ENCODE results near the gene ZNF607.
A peak's percentile ranks its signal among the peaks of the same experiment; 100 is the strongest.
"Not testable (repeated sequence)": the region's sequence is repeated elsewhere in the genome, so short reads cannot be mapped to it uniquely, and the experiment has no call there.

Gene ZNF607

DNA sequence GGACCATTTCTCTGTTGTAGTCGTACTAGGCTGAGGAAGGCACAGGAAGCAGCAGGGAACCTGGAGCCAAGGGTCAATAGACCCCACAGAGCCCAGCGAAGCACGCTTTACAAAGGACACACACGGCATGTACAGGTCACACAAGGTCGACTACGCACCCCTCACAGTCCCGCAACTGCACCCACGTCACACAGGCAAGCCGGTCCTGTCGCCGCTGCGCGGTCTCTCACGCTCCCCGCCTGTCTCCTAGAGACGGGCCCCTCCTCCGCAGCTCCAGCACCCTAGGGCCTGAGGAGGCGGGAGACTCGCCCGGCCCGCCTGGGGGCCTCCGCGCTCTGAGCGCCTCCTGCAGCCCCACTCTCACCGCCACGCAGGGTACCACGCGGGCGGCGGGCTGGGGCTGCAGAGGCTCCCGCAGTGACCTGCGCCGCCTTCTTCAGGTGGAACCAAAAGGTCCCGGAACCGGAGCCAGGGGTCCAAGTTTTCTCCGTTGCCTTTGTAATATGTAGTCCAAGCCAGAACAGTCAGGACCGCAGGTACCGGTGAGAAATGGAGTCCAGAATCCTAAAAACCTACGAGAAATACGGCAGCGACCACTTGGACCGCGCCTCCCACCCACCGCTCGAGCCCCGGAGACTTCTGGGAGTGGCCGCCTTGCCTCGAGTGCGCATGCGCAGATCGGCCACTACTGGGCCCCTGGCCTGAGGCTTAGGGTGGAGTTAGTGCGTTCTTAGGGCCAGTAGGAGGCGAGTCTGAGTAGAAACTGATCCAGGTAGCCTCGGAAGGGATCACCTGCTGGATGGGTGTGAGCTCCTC lies at the start of gene ZNF607:
Gene ZNF607, minus strand, starts transcription at position 651 of the 816 bp plus-strand sequence. CDS start 8,143 bp downstream, outside the sequence.
- peak; percentile 58 for DNase-seq

DNA sequence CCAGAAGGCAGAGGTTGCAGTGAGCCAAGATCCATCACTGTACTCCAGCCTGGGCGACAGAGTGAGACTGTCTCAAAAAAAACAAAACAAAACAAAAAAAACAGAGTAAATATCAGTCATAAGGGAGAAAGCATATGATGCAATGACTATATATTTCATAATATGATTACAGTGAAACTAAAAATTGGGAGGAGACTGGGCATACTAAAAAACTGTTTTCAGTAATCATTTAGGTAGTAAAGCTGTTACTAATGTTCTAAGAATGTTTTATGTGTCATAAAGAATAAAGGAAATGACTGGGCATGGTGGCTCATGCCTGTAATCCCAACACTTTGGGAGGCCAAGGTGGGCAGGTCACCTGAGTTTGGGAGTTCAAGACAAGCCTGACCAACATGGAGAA lies 43.9 kb upstream of the ZNF607 start:
- no peak for DNase-seq

GRCh38 chr19:37757683-37758082 lies 38.1 kb upstream of the ZNF607 start:
- not testable (repeated sequence) for DNase-seq

- DNase-seq, result no peak
Measured at GRCh38 chr19:37738371-37738770, 18.8 kb upstream of the ZNF607 start.

GRCh38 chr19:37725181-37725580 lies 5.6 kb upstream of the ZNF607 start:
- no peak for DNase-seq

- DNase-seq, result peak; percentile 49
Measured at GRCh38 chr19:37719927-37720265, 335 bp upstream of the ZNF607 start.

GRCh38 chr19:37718304-37718703 lies 1.3 kb downstream of the ZNF607 start:
- no peak for DNase-seq

GRCh38 chr19:37716140-37716539 lies 3.4 kb downstream of the ZNF607 start:
- DNase-seq, result no peak

DNA sequence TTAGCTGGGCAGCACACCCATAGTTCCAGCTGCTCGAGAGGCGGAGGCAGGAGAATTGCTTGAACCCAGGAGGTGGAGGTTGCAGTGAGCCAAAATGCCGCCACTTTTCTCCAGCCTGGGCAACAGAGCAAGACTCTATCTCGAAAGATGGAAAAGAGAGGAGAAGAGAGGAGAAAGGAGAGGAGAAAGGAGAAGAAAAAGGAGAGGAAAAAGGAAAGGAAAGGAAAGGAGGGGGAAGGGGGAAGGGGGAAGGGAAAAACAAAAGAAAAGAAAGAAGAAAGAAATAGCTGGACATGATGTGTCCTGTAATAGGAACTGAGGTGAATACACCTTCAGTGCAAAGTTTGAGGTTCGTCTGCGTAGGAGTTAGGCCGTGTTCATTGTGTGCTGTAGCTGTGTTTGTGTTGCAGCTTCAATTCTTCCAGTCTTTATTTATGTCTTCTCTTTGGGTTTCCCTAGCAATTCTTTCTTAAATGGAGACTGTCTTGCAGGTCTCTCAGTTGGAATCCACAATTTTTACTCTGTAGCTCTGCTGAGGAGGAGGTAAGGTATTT lies 13.4 kb downstream of the ZNF607 start:
- no peak for DNase-seq

DNA sequence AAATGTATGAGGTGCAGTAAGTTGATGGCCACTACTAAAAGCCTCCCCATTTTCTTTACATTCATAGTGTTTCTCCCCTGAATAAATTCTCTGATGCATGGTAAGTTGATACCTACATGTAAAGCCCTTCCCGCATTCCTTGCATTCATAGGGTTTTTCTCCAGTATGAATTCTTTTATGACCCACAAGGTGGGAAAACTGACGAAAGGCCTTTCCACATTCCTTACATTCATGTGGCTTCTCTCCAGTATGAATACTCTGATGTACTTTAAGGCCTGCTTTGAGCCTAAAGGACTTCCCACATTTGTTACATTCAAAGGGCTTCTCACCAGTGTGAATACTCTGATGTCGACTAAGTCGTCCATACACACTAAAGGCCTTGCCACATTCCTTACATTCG lies 20.5 kb downstream of the ZNF607 start:
- no peak for DNase-seq

DNA sequence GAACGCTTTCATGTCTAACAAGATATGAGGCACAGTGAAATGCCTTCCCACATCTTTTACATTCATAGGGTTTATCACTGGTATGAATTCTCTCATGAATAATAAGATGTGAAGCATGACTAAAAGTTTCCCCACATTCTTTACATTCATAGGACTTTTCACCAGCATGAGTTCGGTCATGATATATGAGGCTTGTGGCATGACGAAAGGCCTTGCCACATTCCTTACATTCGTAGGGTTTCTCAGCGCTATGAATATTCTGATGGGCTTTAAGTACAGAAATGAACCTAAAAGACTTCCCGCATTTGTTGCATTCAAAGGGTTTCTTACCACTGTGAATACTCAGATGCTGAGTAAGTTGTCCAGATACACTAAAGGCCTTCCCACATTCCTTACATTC lies 21.3 kb downstream of the ZNF607 start:
- DNase-seq, result no peak

DNA sequence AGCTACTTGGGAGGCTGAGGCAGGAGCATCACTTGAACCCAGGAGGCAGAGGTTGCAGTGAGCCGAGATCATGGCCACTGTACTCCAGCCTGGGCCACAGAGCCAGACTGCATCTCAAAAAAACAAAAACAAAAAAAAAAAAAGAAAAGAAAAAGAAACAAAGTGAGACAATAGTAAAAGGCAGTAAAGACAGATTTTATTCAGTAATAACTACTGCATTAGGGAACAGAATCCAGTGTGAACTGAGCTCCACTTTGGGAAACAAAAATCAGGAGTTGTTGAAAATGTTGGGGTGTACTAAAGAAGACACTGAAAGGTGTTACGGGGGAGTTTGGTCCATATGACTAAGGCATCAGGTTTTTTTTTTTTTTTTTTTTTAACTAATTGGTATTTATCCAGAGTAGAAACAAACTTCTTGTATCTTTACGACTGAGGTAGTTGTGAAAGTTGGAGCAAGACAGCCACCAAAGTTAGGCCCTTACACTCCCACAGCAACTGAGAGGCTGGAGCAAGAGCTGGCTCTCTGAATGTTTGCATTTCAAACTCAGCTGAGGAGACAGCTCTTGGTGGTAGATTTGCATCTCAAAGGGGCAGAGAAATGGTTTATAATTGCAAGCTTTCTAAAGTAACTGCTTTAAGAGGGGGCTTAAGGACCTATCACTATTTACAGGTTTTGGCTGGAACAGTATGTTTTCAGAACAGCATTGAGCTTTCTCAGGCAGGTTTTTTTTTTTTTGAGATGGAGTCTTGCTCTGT lies 24.2 kb downstream of the ZNF607 start:
- DNase-seq, result no peak

DNA sequence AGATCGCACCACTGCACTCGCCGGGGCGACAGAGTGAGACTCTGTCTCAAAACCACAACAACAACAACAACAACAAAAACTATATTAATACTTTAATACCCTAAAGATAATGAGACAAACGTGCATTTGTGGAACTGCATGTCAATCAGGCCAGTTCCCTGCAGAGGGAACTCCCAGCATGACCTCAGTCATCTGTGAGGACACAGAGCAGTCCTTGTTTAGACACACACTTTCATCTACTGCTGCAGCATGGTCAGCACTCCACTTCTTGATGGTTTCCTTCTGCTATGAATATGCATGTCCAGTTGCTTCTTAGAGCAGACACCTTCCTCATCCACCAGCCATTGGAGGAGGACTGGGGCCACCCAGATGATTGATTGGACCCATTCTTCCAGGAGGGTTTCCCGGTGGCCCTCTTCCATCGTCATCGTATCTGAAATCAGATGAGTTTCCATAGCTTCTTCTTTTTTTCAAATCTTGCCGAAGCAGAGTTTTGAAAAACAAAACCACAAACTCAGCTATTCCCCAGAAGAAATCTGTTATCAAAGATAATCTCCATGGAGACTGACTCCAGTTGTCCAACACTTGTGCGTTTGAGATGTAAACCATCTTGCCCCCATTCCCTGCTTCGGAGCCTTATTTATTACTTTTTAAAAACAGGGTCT lies 26.5 kb downstream of the ZNF607 start:
- DNase-seq, result no peak

DNA sequence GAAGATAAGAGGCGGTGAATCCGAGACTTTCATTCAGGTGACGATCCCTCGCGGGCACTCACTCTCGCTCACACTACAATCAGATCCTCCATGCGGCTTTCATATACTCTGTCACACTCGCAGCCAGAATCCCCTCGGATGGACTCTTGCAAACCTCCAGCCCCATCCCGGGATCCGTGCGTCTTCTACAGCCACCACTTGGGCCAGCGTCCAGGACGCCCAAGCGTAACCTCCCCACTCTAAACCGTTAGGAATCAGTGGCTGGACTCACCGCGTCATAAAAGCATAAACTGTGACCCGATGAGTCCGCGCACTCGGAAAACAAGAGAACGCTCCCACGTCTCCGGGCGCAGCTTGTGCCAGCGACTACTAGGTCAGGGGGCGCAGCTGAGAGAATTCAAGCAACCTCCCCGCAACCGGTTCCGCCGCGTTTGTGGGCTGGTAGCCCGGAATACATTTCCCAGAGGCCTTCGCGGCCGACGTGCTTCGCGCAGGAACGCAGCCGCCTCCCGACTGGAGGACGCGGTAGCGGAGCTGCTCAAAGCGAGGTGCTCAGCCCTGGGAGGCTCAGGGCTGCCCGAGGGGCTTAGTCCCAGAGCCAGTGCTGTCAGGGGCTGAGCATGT lies 27.6 kb downstream of the ZNF607 start:
- DNase-seq, result peak; percentile 45

- DNase-seq, result no peak
Measured at GRCh38 chr19:37683520-37683919, 36.0 kb downstream of the ZNF607 start.

GRCh38 chr19:37669450-37669914 lies 50.1 kb downstream of the ZNF607 start:
- no peak for DNase-seq

DNA sequence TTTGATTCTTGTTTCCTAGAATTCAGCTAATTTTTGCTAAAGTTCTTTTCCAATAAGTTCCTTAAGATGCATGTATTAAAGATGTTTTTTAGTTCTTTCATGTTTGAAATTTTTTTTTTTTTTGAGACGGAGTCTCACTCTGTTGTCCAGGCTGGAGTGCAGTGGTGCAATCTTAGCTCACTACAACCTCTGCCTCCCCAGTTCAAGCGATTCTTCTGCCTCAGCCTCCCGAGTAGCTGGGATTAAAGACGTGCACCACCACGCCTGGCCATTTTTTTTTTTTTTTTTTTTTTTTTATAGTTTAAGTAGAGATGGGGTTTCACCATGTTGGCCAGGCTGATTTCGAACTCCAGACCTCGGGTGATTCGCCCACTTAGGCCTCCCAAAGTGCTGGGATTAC lies 62.4 kb downstream of the ZNF607 start:
- DNase-seq, result not testable (repeated sequence)

DNA sequence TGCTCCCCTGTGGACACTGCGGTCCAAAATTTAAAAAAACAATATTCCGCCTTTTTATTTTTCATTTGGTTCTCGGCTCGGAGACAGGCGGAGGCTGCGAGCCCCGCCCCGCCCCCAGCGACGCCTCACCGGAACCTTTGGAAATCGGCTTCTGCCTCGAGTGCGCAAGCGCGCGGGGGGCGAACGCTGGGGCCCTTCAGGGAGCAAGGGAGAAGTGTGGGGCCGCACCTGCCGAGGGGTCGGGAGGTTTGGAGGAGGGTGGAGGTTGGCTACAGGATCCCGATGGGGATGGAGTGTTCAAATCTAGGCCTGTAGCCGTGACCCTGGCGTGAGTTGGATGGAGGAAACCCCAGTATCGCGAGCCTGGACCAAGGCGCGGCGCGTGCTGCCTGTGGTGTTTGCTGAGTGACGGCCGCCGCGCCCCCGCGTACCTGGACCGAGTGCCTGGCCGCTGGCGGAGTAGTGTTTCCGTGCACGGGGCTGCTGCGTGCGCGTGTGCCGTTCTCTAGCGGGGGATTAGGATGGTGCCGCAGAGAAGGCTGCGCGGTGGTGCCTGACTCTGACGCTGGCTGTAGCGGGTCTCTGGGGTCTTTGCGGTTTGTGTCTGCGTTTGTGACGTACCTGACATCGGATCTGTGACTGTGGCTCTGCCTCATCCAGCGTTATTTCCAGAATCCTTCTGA lies 63.7 kb downstream of the ZNF607 start:
- DNase-seq, result peak; percentile 40

GRCh38 chr19:37655301-37655688 lies 64.3 kb downstream of the ZNF607 start, which contains the start of gene ZFP30:
TSS of gene ZFP30 (minus strand) at chr19:37655465. CDS start at chr19:37647822, 7,643 bp downstream.
- peak; percentile 48 for DNase-seq

GRCh38 chr19:37654629-37655300 lies 64.8 kb downstream of the ZNF607 start:
- DNase-seq, result peak; percentile 41

- DNase-seq, result no peak
Measured at GRCh38 chr19:37654118-37654517, 65.4 kb downstream of the ZNF607 start.

Measured in KG1 (cell line).